HFFc6 (cell line): Measurements from ENCODE around the gene EDC3. TPM values are rescaled to one million over a fixed set of nuclear protein-coding genes. Genes with fewer than 3 reads are reported as not detected.

ENCODE experiments used
- DNase-seq: peaks from one replicate; pipeline ENCODE4 v3.0.0-alpha.2; 2018
- H3K27ac Mint-ChIP-seq: 2 replicates; pipeline ENCODE4 v1.8.0; 2020; ENCODE audit warnings: mild to moderate bottlenecking, mixed read lengths
- H3K27me3 Mint-ChIP-seq: 2 replicates; pipeline ENCODE4 v1.8.0; 2021; ENCODE audit warnings: mild to moderate bottlenecking, moderate library complexity, mixed read lengths; ENCODE audit not compliant: insufficient read depth
- H3K36me3 Mint-ChIP-seq: 2 replicates; pipeline ENCODE4 v1.8.0; 2021; ENCODE audit warnings: low read depth, mixed read lengths
- H3K4me1 Mint-ChIP-seq: 2 replicates; pipeline ENCODE4 v1.8.0; 2020; ENCODE audit warnings: low read depth, mixed read lengths
- H3K4me3 Mint-ChIP-seq: 2 replicates; pipeline ENCODE4 v1.8.0; 2020; ENCODE audit warnings: mild to moderate bottlenecking, moderate library complexity, mixed read lengths
- H3K9me3 Mint-ChIP-seq: 2 replicates; pipeline ENCODE4 v1.8.0; 2020; ENCODE audit warnings: mild to moderate bottlenecking, mixed read lengths
- CTCF ChIP-seq: fragments of 200-600 bp; sonication (generic); IDR thresholded peaks from 2 replicates; pipeline ENCODE4 v1.5.0; 2021; ENCODE audit warnings: antibody characterized with exemption, mild to moderate bottlenecking
- total RNA-seq, 6 experiments: library from RNA; stranded (reverse); fragmentation: NEBNext Ultra II Directional; extraction: Animal tissue kit (Norgen Biotek cat#: 25700); gene quantifications; 2 replicates in 1 of 6; 3 replicates in 5 of 6; pipeline ENCODE4 v1.2.3, GENCODE V29; 2021

The EDC3 gene
- total RNA-seq, 6 experiments from 2014 or later = 37.2 to 46.8 (median 40.8) TPM

- DNase-seq = no peak
- Mint-ChIP-seq H3K4me1 (no peaks in the 10 kb centered on the region), H3K27me3 (peaks cover 26% of the 10 kb centered on the region), H3K27ac (no peak overlapping the region), H3K9me3 (no peaks in the 10 kb centered on the region), H3K4me3 (no peak overlapping the region), H3K36me3 (no peaks in the 10 kb centered on the region)
- TF ChIP-seq CTCF = no peak
These were observed 85.4 kb downstream of the EDC3 start for GRCh38 chr15:74610302-74610951.

- no peak overlapping the region for H3K27ac Mint-ChIP-seq
- no peak for TF ChIP-seq CTCF
- DNase-seq = no peak
- no peaks in the 10 kb centered on the region for H3K4me1 Mint-ChIP-seq
- H3K9me3 Mint-ChIP-seq = no peaks in the 10 kb centered on the region
- H3K4me3 Mint-ChIP-seq = no peak overlapping the region
- H3K27me3 Mint-ChIP-seq = peaks cover 26% of the 10 kb centered on the region
- H3K36me3 Mint-ChIP-seq = no peaks in the 10 kb centered on the region
These were observed 85.9 kb downstream of the EDC3 start for GRCh38 chr15:74609938-74610301.

GRCh38 chr15:74608786-74609185, 87.0 kb downstream of the EDC3 start:
- H3K27me3 Mint-ChIP-seq = peaks cover 26% of the 10 kb centered on the region

GRCh38 chr15:74605795-74606150, 90.1 kb downstream of the EDC3 start:
- Mint-ChIP-seq H3K4me3 (no peak overlapping the region), H3K4me1 (no peaks in the 10 kb centered on the region), H3K36me3 (no peaks in the 10 kb centered on the region), H3K27me3 (peaks cover 16% of the 10 kb centered on the region), H3K9me3 (no peaks in the 10 kb centered on the region), H3K27ac (no peak overlapping the region)
- TF ChIP-seq CTCF = no peak
- DNase-seq = no peak

More at GRCh38 chr15:74608786-74609185, 87.0 kb downstream of the EDC3 start:
- Mint-ChIP-seq H3K9me3 (no peaks in the 10 kb centered on the region), H3K4me3 (no peak overlapping the region), H3K36me3 (no peaks in the 10 kb centered on the region), H3K4me1 (no peaks in the 10 kb centered on the region), H3K27ac (no peak overlapping the region)
- no peak for DNase-seq
- TF ChIP-seq CTCF = no peak

GRCh38 chr15:74604983-74605794, 90.6 kb downstream of the EDC3 start:
- Mint-ChIP-seq H3K9me3 (no peaks in the 10 kb centered on the region), H3K36me3 (no peaks in the 10 kb centered on the region), H3K27me3 (peaks cover 15% of the 10 kb centered on the region), H3K4me1 (no peaks in the 10 kb centered on the region), H3K27ac (no peak overlapping the region), H3K4me3 (no peak overlapping the region)
- DNase-seq = no peak
- TF ChIP-seq CTCF = no peak
